NCI-H2081 treated with DMSO at 0.1 percent for 48 hours (cell line): ENCODE results near the gene SIX5.
"Not testable (repeated sequence)": the region's sequence is repeated elsewhere in the genome, so short reads cannot be mapped to it uniquely, and the experiment has no call there.

ENCODE experiments used
- DNase-seq: peaks from one replicate; lab custom pipeline; 2025; lab: John Stamatoyannopoulos, UW

The SIX5 gene

DNA sequence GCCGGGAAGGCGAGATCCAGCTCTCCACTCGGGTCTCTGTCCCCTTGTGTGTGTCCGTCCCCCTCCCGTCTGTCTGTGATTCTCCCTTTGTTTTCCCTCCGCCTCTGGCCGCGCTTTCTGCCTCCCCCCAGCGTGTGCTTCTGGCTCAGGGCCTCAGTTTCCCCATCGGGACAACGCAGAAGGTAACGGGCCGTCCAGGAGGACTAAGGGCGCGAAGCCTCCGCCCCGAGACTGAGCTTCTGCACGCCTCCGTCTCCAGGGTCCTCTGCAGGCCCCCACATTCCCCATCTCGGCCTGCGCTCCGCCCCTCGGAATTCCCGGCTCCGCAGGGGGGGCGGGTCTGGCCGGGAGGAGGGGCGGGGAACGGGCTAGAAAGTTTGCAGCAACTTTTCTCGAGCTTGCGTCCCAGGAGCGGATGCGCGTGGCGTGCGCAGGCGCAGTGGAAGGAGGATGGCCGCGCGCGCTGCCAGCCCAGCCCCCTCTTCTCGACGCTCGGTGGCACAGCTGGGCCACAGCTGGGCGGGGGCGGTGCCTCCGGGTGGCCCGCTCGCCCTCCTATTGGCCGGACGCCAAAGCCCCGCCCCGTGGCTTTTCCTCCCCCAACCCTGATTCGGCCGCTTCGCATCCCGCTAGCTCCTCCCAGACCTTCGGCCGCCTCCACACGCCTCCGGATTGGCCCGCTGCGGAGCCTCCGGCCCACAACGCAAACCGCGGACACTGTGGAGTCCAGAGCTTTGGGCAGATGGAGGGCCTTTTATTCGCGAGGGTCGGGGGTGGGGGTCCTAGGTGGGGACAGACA is at the start of gene SIX5:
SIX5 (minus strand) TSS at position 269 of the 799 bp plus-strand sequence. CDS start 408 bp downstream, outside the sequence.
- peak; percentile 37 for DNase-seq

DNA sequence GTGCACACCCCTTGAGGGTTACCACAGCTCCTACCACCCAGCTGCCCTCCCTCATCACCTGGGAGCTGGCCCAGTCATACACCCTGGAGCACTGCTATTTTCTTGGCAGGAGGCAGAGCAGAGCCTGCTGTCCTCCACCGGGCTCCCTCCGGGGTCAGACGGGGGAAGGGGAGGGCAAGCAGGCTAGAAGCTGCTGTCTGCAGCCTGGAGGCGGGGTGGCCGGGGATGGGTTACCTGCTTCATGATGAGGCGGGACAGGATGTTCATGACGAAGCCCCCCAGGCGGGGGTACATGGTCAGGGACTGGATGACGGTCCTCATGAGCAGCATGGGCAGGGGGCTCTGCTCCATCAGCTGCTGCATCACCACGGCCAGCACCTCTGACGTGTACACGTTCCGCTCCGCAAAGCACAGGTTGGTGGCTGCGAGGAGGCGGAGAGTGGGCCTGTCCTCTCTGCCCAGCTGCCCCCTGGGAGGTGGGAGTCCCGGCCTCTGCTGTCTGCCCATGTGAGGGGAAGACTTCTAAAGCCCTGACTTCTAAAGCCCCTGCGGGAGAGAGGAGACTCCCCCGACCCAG is 48.8 kb upstream of the SIX5 start:
- DNase-seq, result no peak

DNA sequence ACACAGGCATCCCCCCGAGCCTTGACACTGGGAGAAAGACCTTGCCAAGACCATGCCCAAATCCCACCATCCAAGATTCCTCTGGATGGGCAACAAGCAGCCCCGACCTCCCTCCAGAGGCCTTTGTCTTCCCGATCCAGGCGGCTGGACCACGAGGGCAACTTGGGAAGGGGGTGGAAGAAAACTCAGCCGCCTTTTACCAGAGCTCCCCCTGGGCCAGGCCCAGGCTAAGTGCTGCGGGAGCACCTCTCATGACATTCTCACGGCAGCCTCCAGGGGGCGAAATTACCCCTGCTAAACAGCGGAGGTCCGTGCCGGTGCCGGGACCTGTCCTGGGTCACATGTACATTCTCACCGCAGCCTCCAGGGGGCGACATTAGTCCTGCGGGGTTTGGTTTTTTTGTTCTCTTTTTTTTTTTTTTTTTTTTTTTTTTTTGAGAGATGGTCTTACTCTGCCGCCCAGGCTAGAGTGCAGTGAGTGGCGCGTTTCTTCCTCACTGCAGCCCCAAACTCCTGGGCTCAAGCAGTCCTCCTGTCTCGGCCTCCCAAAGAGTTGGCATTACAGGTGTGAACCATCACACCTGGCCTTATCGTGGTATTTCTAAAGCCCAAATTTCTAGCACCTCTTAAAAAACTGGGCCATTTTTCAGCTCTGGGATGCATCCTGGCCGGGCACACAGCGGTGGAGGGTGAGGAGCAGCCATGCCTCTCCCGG is 48.1 kb upstream of the SIX5 start:
- DNase-seq, result no peak

- no peak for DNase-seq
Observed at GRCh38 chr19:45816236-45817009, 47.4 kb upstream of the SIX5 start.

DNA sequence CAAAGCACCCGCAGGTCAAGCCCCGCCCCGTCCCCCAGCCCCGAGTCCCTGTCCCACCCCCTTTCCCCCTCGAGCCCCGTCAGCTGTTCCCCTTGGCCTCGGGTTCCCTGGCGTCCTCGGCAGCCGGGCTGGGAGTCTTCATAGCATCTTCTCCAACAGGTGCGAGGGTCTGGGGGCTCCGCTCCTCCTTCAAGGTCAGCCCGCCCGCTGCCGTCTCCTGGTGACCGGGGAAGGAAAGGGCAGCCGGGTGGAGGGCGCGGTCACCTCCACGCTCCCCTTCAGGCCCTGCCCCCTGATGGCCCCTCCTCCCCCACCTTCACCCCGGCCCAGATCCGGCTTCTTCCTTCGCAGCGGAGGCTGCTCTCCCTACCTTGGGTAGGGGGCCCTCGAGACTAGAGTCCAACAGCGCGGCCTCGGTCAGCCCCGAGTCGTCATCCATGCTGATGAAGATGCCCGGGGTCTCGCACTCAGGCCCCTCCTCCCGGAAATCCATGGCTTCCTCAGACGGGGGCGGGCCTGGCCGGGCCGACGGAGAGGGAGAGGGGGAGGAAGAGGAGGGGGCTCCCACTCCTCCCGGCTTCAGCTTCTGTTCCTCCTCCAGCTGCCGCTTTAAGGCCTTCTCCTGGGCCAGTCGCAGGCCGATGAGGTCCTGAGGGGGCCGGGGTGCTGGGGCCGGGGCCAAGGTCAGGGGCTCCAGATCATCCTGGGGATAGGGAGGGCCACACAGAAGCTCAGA is 46.6 kb upstream of the SIX5 start:
- DNase-seq, result no peak

DNA sequence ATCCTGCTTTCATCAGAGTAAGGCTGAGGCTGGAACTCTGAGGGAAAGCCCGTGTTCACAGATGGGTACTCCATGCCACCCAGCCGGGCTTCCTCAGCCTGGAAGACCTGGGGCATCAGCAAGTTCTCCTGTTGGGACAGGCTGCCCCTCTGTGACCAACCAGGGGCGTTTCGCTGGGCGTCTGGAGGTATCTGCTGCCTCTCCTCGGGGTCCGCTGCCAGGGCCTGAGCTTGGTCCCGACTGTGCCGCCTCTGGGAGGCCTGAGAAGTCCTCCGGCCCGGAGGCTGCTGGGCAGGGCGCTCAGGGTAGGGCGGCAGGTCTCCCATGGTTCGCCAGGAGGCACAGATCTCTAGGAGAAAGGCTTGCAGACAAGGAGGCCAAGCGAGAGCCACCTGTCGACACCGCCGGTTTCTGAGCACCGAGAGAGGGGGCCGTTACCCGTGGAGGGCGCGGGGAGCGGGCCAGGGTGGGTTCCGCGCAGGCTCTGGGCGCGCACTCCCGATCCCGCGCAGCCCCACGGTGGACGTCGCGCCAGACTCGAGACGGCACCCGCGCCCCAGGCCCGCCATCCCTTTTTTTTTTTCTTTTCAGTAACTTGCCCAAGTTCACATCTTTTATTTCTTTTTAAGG is 45.9 kb upstream of the SIX5 start, which contains the start of gene RSPH6A:
RSPH6A (minus strand) TSS at position 458 of the 630 bp plus-strand sequence; CDS start at position 326, 132 bp downstream.
- DNase-seq, result no peak

GRCh38 chr19:45814166-45814780 is 45.2 kb upstream of the SIX5 start:
- DNase-seq, result no peak

DNA sequence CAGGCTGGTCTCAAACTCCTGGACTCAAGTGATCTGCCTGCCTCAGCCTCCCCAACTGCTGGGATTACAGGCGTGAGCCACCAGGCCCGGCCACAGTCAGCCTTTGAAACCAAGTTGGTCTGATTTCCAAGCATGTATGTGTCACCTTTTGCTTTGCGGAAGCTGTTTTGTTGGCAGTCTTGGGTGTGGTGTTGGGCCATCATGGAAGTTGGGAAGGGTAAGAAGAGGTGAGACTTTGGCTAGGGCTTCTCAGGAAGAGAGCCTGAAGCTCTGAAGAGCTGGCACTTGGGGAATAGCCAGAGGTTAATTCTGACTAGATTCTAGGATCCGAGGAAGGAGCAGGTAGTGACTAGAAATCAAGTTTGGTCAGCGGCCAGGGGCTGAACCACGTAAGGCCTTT is 43.2 kb upstream of the SIX5 start:
- DNase-seq, result no peak

DNA sequence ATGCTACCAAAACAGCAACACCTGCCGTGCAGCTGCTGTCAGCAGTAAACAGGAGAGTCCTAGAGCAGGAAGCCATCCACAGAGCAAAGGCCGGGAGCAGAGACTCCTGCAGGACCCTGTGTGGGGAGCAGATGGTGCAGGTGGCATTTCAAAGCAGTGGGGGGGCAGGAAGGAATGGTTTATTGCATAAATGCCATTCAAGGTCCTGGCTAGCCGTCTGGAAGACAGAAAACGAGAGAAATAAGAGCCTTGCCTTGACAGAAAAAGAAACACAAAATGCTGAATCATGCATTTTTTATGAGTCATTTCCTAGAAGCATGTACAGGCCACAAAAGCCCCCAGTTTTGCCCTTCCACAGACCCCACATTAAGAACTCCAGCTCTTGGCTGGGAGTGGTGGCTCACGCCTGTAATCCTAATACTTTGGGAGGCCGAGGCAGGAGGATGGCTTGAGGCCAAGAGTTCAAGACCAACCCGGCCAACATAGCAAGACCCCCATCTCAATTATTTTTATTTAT is 40.6 kb upstream of the SIX5 start:
- DNase-seq, result no peak

GRCh38 chr19:45805719-45806118 is 36.7 kb upstream of the SIX5 start:
- DNase-seq, result no peak

- no peak for DNase-seq
Observed at GRCh38 chr19:45804959-45805230, 35.8 kb upstream of the SIX5 start.

DNA sequence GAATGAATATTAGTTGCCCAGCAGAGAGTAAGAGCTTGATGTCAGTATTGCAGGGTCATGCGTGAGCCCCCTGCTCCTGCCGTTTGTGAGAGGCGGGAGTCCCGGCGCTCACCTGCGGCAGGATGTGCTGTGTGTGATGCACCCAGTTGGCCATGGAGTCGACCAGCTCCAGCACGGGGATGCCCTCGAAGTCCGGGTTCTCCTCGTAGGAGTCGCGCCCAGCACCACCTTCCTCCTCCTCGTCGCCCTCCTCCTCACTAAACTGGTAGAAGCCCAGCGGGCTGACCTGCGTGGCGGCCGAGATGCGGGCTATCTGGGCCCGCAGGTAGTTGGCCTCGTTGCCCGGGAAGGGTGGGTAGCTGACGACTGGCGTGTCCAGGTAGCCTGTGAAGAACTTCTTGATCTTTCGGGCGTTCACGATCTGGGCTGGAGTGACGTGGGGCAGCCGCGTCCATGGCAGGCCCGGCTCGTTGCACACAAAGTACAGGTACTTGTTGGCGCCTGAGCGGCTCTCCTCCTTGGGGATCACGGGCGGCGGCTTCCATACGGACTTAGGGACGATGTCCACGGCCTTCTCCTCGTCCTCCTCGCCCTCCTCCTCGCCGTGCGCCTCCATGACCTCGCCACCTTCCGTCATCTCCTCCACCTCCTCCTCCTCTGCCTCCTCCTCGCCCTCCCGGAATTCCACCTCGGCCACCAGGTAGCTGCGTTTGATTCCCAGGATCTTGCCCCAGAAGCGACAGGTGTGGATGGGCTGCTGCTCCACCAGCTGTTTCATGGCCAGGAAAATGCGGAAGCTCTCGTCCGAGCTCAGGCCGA is 35.3 kb upstream of the SIX5 start:
- DNase-seq, result no peak

GRCh38 chr19:45801603-45802175 is 32.6 kb upstream of the SIX5 start:
- no peak for DNase-seq

DNA sequence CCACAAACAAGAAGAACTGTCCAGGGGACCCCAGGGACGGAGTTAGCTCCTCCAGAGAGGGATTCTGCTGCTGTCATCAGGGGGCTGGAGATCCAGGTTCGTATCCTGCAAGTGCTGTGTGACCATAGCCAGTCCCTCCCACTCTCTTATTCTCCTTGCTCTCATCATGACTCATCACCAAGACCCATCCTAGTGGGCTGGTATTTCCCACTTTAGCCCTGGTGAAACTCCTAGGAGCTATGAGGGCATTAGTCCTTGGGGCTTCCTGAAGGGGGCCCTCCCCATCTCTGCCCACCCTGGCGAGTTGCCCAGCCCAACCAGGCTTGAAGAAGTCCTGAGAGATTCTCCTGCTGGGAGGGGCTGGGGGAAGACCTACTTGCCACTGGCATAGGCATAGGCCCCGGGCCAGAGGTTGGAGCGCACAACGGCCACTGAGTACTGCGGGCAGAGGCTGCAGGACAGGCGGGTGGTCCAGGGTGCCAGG is 31.1 kb upstream of the SIX5 start:
- DNase-seq, result no peak

DNA sequence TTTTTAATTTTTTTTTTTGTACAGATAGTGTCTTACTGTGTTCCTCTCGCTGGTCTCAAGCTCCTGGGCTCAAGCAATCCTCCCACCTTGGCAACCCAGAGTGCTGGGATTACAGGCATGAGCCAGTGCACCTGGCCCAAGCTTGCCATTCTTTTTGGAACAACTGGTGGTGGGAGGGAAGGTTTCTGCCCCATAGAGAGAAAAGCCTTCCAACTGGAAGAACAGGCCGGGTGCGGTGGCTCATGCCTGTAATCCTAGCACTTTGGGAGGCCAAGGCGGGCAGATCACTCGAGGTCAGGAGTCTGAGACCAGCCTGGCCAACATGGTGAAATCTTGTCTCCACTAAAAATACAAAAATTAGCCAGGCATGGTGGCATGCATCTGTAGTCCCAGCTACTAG is 30.5 kb upstream of the SIX5 start:
- not testable (repeated sequence) for DNase-seq

- DNase-seq, result peak; percentile 21
Observed at GRCh38 chr19:45798995-45799517, 30.0 kb upstream of the SIX5 start.

GRCh38 chr19:45794627-45795026 is 25.6 kb upstream of the SIX5 start:
- DNase-seq, result no peak

- no peak for DNase-seq
Observed at GRCh38 chr19:45793876-45794275, 24.8 kb upstream of the SIX5 start.

DNA sequence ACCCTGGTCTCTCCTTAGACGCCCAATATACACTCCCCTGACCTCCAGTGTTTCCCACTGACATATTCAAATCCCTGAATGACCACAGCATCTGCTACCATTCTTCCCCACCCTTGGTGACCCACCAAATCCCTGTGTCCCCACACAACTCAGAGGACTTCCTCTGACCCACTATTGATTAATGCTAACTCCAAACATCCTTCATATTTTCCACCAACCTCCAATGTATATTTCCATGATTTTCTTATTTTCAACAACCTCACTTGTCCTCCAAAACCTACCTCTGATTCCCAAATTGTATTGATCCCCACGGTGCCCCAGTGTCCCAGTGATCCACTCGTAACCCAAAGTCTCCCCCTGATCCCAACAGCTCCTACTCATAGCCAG is 24.1 kb upstream of the SIX5 start:
- no peak for DNase-seq
